ENCODE data around the gene DMD.

DNA sequence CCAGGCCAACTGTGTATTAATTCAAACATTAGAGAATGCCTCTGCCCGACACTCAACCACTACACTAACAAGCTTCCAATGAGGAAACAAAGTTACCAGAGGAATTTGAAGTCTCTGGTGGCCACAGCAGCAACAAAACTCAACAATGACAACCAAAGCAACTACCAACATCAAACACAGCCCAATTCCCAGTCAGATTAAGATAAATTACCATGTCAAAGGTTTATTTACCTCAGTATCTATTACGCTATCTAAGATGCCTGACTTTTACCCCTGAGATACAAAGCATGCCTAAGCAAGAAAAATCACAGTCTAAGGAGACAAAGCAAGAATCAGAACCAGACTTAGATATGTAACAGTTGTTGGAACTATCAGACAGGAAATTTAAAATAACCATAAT is 1909.4 kb downstream of the DMD start:
- TF ChIP-seq, protein P1, sequence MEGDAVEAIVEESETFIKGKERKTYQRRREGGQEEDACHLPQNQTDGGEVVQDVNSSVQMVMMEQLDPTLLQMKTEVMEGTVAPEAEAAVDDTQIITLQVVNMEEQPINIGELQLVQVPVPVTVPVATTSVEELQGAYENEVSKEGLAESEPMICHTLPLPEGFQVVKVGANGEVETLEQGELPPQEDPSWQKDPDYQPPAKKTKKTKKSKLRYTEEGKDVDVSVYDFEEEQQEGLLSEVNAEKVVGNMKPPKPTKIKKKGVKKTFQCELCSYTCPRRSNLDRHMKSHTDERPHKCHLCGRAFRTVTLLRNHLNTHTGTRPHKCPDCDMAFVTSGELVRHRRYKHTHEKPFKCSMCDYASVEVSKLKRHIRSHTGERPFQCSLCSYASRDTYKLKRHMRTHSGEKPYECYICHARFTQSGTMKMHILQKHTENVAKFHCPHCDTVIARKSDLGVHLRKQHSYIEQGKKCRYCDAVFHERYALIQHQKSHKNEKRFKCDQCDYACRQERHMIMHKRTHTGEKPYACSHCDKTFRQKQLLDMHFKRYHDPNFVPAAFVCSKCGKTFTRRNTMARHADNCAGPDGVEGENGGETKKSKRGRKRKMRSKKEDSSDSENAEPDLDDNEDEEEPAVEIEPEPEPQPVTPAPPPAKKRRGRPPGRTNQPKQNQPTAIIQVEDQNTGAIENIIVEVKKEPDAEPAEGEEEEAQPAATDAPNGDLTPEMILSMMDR (IDR thresholded peaks at IDR 0.05): no peak
- TF ChIP-seq POLR2AphosphoS5 (IDR thresholded peaks at IDR 0.05; ENCODE audit: low read depth, low read length): no peak
- TF ChIP-seq TCF7L2 (IDR thresholded peaks at IDR 0.05; ENCODE audit: low read depth, low read length): no peak

Measured in Panc1 (cell line).